Astrocyte (in vitro differentiated cells and primary cell): ENCODE results near the gene MAX. TPM values are rescaled to one million over a fixed set of nuclear protein-coding genes. Genes with fewer than 3 reads are reported as not detected.
"Not testable (repeated sequence)": the region's sequence is repeated elsewhere in the genome, so short reads cannot be mapped to it uniquely, and the experiment has no call there.

Experiments
- DNase-seq: peaks from one replicate; pipeline ENCODE4 v3.0.0-alpha.2; 2010; ENCODE audit warnings: low read depth
- FAIRE-seq: peaks from 2 replicates; lab custom pipeline; 2011; peaks lifted over from hg19 to GRCh38; lab: Jason Lieb, UNC
- H2AFZ ChIP-seq: 2 replicates; pipeline ENCODE4 v1.6.0; 2012; ENCODE audit warnings: low read depth, low read length, inconsistent platforms
- H3K27ac ChIP-seq: 2 replicates; pipeline ENCODE4 v1.5.1; 2011; ENCODE audit warnings: low read depth, low read length, inconsistent platforms
- H3K27me3 ChIP-seq: 2 replicates; pipeline ENCODE4 v1.6.0; 2011; ENCODE audit warnings: low read length, inconsistent platforms; ENCODE audit not compliant: insufficient read depth
- H3K36me3 ChIP-seq: 2 replicates; pipeline ENCODE4 v1.5.1; 2011; ENCODE audit warnings: low read length, inconsistent platforms; ENCODE audit not compliant: insufficient read depth
- H3K4me1 ChIP-seq: 2 replicates; pipeline ENCODE4 v1.5.1; 2011; ENCODE audit warnings: low read length, inconsistent platforms; ENCODE audit not compliant: insufficient read depth
- H3K4me2 ChIP-seq: 2 replicates; pipeline ENCODE4 v1.6.0; 2012; ENCODE audit warnings: low read length, inconsistent platforms
- H3K4me3 ChIP-seq: 2 replicates; pipeline ENCODE4 v1.5.1; 2011; ENCODE audit warnings: low read depth, mild to moderate bottlenecking, low read length, inconsistent platforms; ENCODE audit not compliant: insufficient read depth
- H3K79me2 ChIP-seq: 2 replicates; pipeline ENCODE4 v1.6.0; 2012; ENCODE audit warnings: mild to moderate bottlenecking, low read length, inconsistent platforms; ENCODE audit not compliant: insufficient read depth
- H3K9ac ChIP-seq: 2 replicates; pipeline ENCODE4 v1.6.0; 2012; ENCODE audit warnings: mild to moderate bottlenecking, low read length, inconsistent platforms
- H3K9me3 ChIP-seq: 2 replicates; pipeline ENCODE4 v1.5.1; 2012; ENCODE audit warnings: low read depth, mild to moderate bottlenecking, low read length, inconsistent platforms; ENCODE audit not compliant: insufficient read depth
- H4K20me1 ChIP-seq: 2 replicates; pipeline ENCODE4 v1.6.0; 2012; ENCODE audit warnings: low read length, inconsistent platforms; ENCODE audit not compliant: insufficient read depth
- H3K27ac Mint-ChIP-seq: one replicate; pipeline ENCODE4 v1.8.0; 2021; ENCODE audit warnings: mild to moderate bottlenecking, mixed read lengths; ENCODE audit not compliant: unreplicated experiment
- H3K27me3 Mint-ChIP-seq: one replicate; pipeline ENCODE4 v1.8.0; 2021; ENCODE audit warnings: low read depth, mixed read lengths; ENCODE audit not compliant: unreplicated experiment
- H3K36me3 Mint-ChIP-seq: one replicate; pipeline ENCODE4 v1.8.0; 2021; ENCODE audit warnings: low read depth, mixed read lengths; ENCODE audit not compliant: unreplicated experiment
- H3K4me1 Mint-ChIP-seq: one replicate; pipeline ENCODE4 v1.8.0; 2021; ENCODE audit warnings: low read depth, mixed read lengths; ENCODE audit not compliant: unreplicated experiment
- H3K4me3 Mint-ChIP-seq: one replicate; pipeline ENCODE4 v1.8.0; 2021; ENCODE audit warnings: mild to moderate bottlenecking, moderate library complexity, mixed read lengths; ENCODE audit not compliant: unreplicated experiment
- H3K9me3 Mint-ChIP-seq: one replicate; pipeline ENCODE4 v1.8.0; 2021; ENCODE audit warnings: mild to moderate bottlenecking, mixed read lengths; ENCODE audit not compliant: unreplicated experiment
- CTCF ChIP-seq: IDR thresholded peaks from 2 replicates; pipeline ENCODE4 v1.5.1; 2011; ENCODE audit warnings: low read depth, mild to moderate bottlenecking, inconsistent platforms, low read length, moderate library complexity; ENCODE audit not compliant: insufficient read depth
- EZH2 ChIP-seq: IDR thresholded peaks from 2 replicates; pipeline ENCODE4 v1.6.1; 2012; ENCODE audit warnings: mild to moderate bottlenecking, low read length, inconsistent platforms; ENCODE audit not compliant: insufficient read depth
- total RNA-seq: library from RNA; stranded (reverse); gene quantifications from 2 replicates; pipeline ENCODE4 v1.2.1, GENCODE V29; 2021

MAX gene
- total RNA-seq, 1 donor from 2014 or later, result 113 TPM

- Mint-ChIP-seq H3K36me3 (peaks cover 30% of the 10 kb centered on the region), H3K9me3 (peaks cover 6% of the 10 kb centered on the region), H3K27ac (no peak overlapping the region), H3K4me3 (no peak overlapping the region), H3K4me1 (peaks cover 16% of the 10 kb centered on the region), H3K27me3 (no peaks in the 10 kb centered on the region)
- no peak for DNase-seq
- H3K4me3 ChIP-seq, result no peak overlapping the region
- no peak overlapping the region for H3K9ac ChIP-seq
- no peaks in the 10 kb centered on the region for H3K9me3 ChIP-seq
- H3K4me1 ChIP-seq, result peaks cover 16% of the 10 kb centered on the region
- H2AFZ ChIP-seq, result no peak overlapping the region
- peaks cover 55% of the 10 kb centered on the region for H4K20me1 ChIP-seq
- no peak overlapping the region for H3K27ac ChIP-seq
- TF ChIP-seq EZH2, result no peak
- TF ChIP-seq CTCF, result no peak
- peaks cover 61% of the 10 kb centered on the region for H3K36me3 ChIP-seq
- H3K79me2 ChIP-seq, result peaks cover 42% of the 10 kb centered on the region
- no peak for FAIRE-seq
- H3K27me3 ChIP-seq, result no peaks in the 10 kb centered on the region
- no peak overlapping the region for H3K4me2 ChIP-seq
Measured at GRCh38 chr14:65092349-65092748, 10.0 kb downstream of the MAX start.

GRCh38 chr14:65087835-65088234 is 14.5 kb downstream of the MAX start:
- not testable (repeated sequence) for H3K9me3 ChIP-seq, H3K4me3 Mint-ChIP-seq, H3K4me1 Mint-ChIP-seq, H3K79me2 ChIP-seq, H3K9ac ChIP-seq, H2AFZ ChIP-seq, DNase-seq, H3K27ac Mint-ChIP-seq, H3K4me2 ChIP-seq, H3K4me1 ChIP-seq, FAIRE-seq, H3K27me3 ChIP-seq, H3K27ac ChIP-seq, H3K4me3 ChIP-seq, H3K27me3 Mint-ChIP-seq
- Histone ChIP-seq H3K36me3 (peaks cover 56% of the 10 kb centered on the region), H4K20me1 (peaks cover 29% of the 10 kb centered on the region)
- H3K9me3 Mint-ChIP-seq, result peaks cover 12% of the 10 kb centered on the region
- peaks cover 34% of the 10 kb centered on the region for H3K36me3 Mint-ChIP-seq

- H3K9ac ChIP-seq, H3K4me3 ChIP-seq, H3K9me3 ChIP-seq, H3K27me3 ChIP-seq, H2AFZ ChIP-seq, H3K4me1 ChIP-seq, H3K4me2 ChIP-seq, H3K27me3 Mint-ChIP-seq, FAIRE-seq, H3K4me1 Mint-ChIP-seq, H3K27ac ChIP-seq, H3K27ac Mint-ChIP-seq, DNase-seq, H3K4me3 Mint-ChIP-seq: not testable (repeated sequence)
- peaks cover 52% of the 10 kb centered on the region for H3K36me3 ChIP-seq
- peaks cover 40% of the 10 kb centered on the region for H4K20me1 ChIP-seq
- peaks cover 19% of the 10 kb centered on the region for H3K79me2 ChIP-seq
- Mint-ChIP-seq H3K36me3 (peaks cover 38% of the 10 kb centered on the region), H3K9me3 (peaks cover 12% of the 10 kb centered on the region)
Measured at GRCh38 chr14:65086686-65087085, 15.6 kb downstream of the MAX start.
